Endothelial cell of umbilical vein (primary cell): ENCODE measurements around the gene SCGB3A1. TPM values are rescaled to one million over a fixed set of nuclear protein-coding genes. Genes with fewer than 3 reads are reported as not detected.

ENCODE experiments used
- BruUV-seq: library from RNA; stranded (reverse); fragments of 400-500 nt; replicated peaks from 2 replicates; lab custom pipeline; 2021; lab: Mats Ljungman, UMichigan
- CTCF ChIA-PET: fragments of 300-600, 350-600 bp; sonication (Branson Sonifier 250); formaldehyde crosslinking; loops from one replicate; lab custom pipeline; 2021; ENCODE audit warnings: antibody characterized with exemption, inconsistent platforms; lab: Charles Lee
- POLR2A ChIA-PET: fragments of 300-600, 350-600 bp; sonication (Branson Sonifier 250); formaldehyde crosslinking; loops from one replicate; lab custom pipeline; 2021; ENCODE audit warnings: antibody characterized with exemption, inconsistent platforms; lab: Charles Lee
- DNase-seq: peaks from one replicate; pipeline ENCODE4 v3.0.0-alpha.2; 2011; ENCODE audit warnings: low read depth, low spot score
- FAIRE-seq: peaks from 2 replicates; lab custom pipeline; 2011; peaks lifted over from hg19 to GRCh38; lab: Jason Lieb, UNC
- H2AFZ ChIP-seq: 2 replicates; pipeline ENCODE4 v1.6.0; 2012; ENCODE audit warnings: low read depth, low read length, control low read depth, inconsistent platforms
- H3K27ac ChIP-seq: 2 replicates; pipeline ENCODE4 v1.5.1; 2011; ENCODE audit warnings: low read depth, mild to moderate bottlenecking, control low read depth, low read length, moderate library complexity; ENCODE audit not compliant: insufficient read depth
- H3K27me3 ChIP-seq, 2 experiments: 2 replicates each; pipeline versions ENCODE4 v1.6.0 to v1.6.1; 2011; ENCODE audit warnings: low read length in 2 of 2, mixed read lengths in 1 of 2; ENCODE audit not compliant: control insufficient read depth in 2 of 2, insufficient read depth in 2 of 2
- H3K36me3 ChIP-seq, 2 experiments: 2 replicates in 1 of 2; 3 replicates in 1 of 2; pipeline ENCODE4 v1.5.1; 2011; ENCODE audit warnings: low read length in 2 of 2, mild to moderate bottlenecking in 1 of 2, moderate library complexity in 1 of 2; ENCODE audit not compliant: control insufficient read depth in 2 of 2, insufficient read depth in 2 of 2; ENCODE audit errors: extremely low read depth in 1 of 2
- H3K4me1 ChIP-seq: 3 replicates; pipeline ENCODE4 v1.5.1; 2011; ENCODE audit warnings: mild to moderate bottlenecking, low read length; ENCODE audit not compliant: control insufficient read depth, insufficient read depth; ENCODE audit errors: extremely low read depth
- H3K4me2 ChIP-seq: 2 replicates; pipeline ENCODE4 v1.6.1; 2011; ENCODE audit warnings: low read length, control low read depth, mixed read lengths; ENCODE audit not compliant: insufficient read depth
- H3K4me3 ChIP-seq, 3 experiments: fragments of 200-600 bp in 1 of 3; sonication (generic), shearing (Covaris generic) in 1 of 3; replicated peaks in 1 of 3; 2 replicates each; pipeline ENCODE4 v1.5.1; 2011 to 2016; ENCODE audit warnings: control low read depth in 3 of 3, low read length in 3 of 3, mild to moderate bottlenecking in 2 of 3, inconsistent platforms in 1 of 3, low read depth in 1 of 3, moderate library complexity in 1 of 3; ENCODE audit not compliant: insufficient read depth in 1 of 3
- H3K79me2 ChIP-seq: 2 replicates; pipeline ENCODE4 v1.6.0; 2012; ENCODE audit warnings: low read length, inconsistent platforms; ENCODE audit not compliant: control insufficient read depth, insufficient read depth
- H3K9ac ChIP-seq: replicated peaks from 2 replicates; pipeline ENCODE3; 2011; ENCODE audit warnings: low read length, control low read depth; ENCODE audit not compliant: insufficient read depth; ENCODE audit errors: extremely low read depth
- H3K9me1 ChIP-seq: replicated peaks from 3 replicates; pipeline ENCODE4 v1.6.0; 2011; ENCODE audit warnings: mild to moderate bottlenecking, low read length; ENCODE audit not compliant: control insufficient read depth, insufficient read depth; ENCODE audit errors: extremely low read depth
- H3K9me3 ChIP-seq: replicated peaks from 2 replicates; pipeline ENCODE4 v1.5.1; 2012; ENCODE audit warnings: low read length, inconsistent platforms; ENCODE audit not compliant: control insufficient read depth, insufficient read depth
- H4K20me1 ChIP-seq: replicated peaks from 2 replicates; pipeline ENCODE3; 2011; ENCODE audit warnings: mild to moderate bottlenecking, low read length; ENCODE audit not compliant: control insufficient read depth, insufficient read depth; ENCODE audit errors: extremely low read depth
- CTCF ChIP-seq, 2 donors: IDR thresholded peaks; 1 replicate in 1 of 2; 2 replicates in 1 of 2; pipeline ENCODE4 v1.5.1; 2011; ENCODE audit warnings: low read length in 2 of 2, mild to moderate bottlenecking in 2 of 2, moderate library complexity in 2 of 2, control low read depth in 1 of 2, inconsistent platforms in 1 of 2, low read depth in 1 of 2; ENCODE audit not compliant: insufficient read depth in 1 of 2; ENCODE audit errors: extremely low read depth in 1 of 2
- EZH2 ChIP-seq: IDR thresholded peaks from 2 replicates; pipeline ENCODE4 v1.6.1; 2012; ENCODE audit warnings: borderline replicate concordance, low read depth, mild to moderate bottlenecking, moderate library complexity, low read length, inconsistent platforms; ENCODE audit not compliant: severe bottlenecking
- FOS ChIP-seq: IDR thresholded peaks from 2 replicates; pipeline ENCODE4 v1.6.1; 2011; ENCODE audit warnings: mild to moderate bottlenecking, low read length, moderate library complexity, borderline replicate concordance; ENCODE audit not compliant: insufficient read depth
- GATA2 ChIP-seq: IDR thresholded peaks from 2 replicates; pipeline ENCODE4 v1.7.0; 2011; ENCODE audit warnings: low read depth, mild to moderate bottlenecking, moderate library complexity, mixed read lengths, low read length; ENCODE audit not compliant: insufficient read length, insufficient read depth
- JUN ChIP-seq: IDR thresholded peaks from 2 replicates; pipeline ENCODE4 v1.6.1; 2011; ENCODE audit warnings: borderline replicate concordance, low read depth; ENCODE audit not compliant: insufficient read length, insufficient read depth
- MAX ChIP-seq: IDR thresholded peaks from 2 replicates; pipeline ENCODE4 v1.6.1; 2011; ENCODE audit not compliant: insufficient read depth, insufficient read length
- MYC ChIP-seq: IDR thresholded peaks from one replicate; pipeline ENCODE4 v1.6.1; 2011; ENCODE audit warnings: mild to moderate bottlenecking, low read depth, low read length
- POLR2A ChIP-seq: IDR thresholded peaks from 2 replicates; pipeline ENCODE4 v1.6.1; 2012; ENCODE audit warnings: low read depth, mild to moderate bottlenecking, control low read depth, low read length
- POLR2AphosphoS5 ChIP-seq: IDR thresholded peaks from 2 replicates; pipeline ENCODE4 v1.6.1; 2012; ENCODE audit warnings: low read depth, mild to moderate bottlenecking, control low read depth, low read length, moderate library complexity; ENCODE audit not compliant: insufficient read depth
- dilution Hi-C: fragments of 300-500 bp; cut with MboI; formaldehyde crosslinking; loops from one replicate; pipeline ENCODE4 v1.15.0; 2019; ENCODE audit warnings: low sequenced_read_pairs; ENCODE audit not compliant: extremely low pct_ligation_motif_present
- intact Hi-C: fragments of 100-400 bp; cut with micrococcal nuclease; formaldehyde crosslinking; loops from one replicate; pipeline ENCODE4 v1.10.0; 2022
- polyA plus RNA-seq, 4 experiments: library from polyadenylated mRNA; depleted of rRNA in 3 of 4; stranded (reverse) in 3 of 4; unstranded in 1 of 4; fragments of >200 nt; gene quantifications; 2 replicates each; pipeline versions ENCODE4 v1.2.1 to v1.2.3, GENCODE V29; 2011 to 2012; ENCODE audit warnings: missing spikeins in 1 of 4
- total RNA-seq: library from RNA; stranded (reverse); gene quantifications from 2 replicates; pipeline ENCODE4 v1.2.3, GENCODE V29; 2021

Gene SCGB3A1
- total and polyA plus RNA-seq, 2 donors (not counting 3 experiments of a cell fraction or from before 2014, with no cell fraction given): 0.73 TPM; not detected in 1

- FAIRE-seq (no peak), DNase-seq (no peak)
- Histone ChIP-seq H3K36me3 (no peaks in the 10 kb centered on the region), H3K9me1 (no peaks in the 10 kb centered on the region), H3K9ac (no peak overlapping the region), H2AFZ (no peak overlapping the region), H4K20me1 (no peaks in the 10 kb centered on the region), H3K9me3 (no peaks in the 10 kb centered on the region), H3K4me3 (no peak overlapping the region), H3K27ac (no peak overlapping the region), H3K79me2 (no peaks in the 10 kb centered on the region), H3K4me1 (peaks cover 3% of the 10 kb centered on the region), H3K4me2 (no peak overlapping the region), H3K27me3 (no peaks in the 10 kb centered on the region)
- POLR2A ChIA-PET: no interaction called here
- BruUV-seq: no TSS peak
- CTCF ChIA-PET: interaction anchor here (0.6 kb wide), 1 partner anchor 47 kb away, joined by 3 read pairs; no protein-coding TSS in a partner anchor
- intact Hi-C loops: no loop called here
- TF ChIP-seq MAX (no peak), POLR2AphosphoS5 (no peak), MYC (no peak), EZH2 (no peak)
- dilution Hi-C loops: no loop called here
Measured at GRCh38 chr5:180600554-180601041, 9.3 kb upstream of the SCGB3A1 start.

- Histone ChIP-seq H3K9ac (no peak overlapping the region), H2AFZ (no peak overlapping the region)
- dilution Hi-C loops: no loop called here
Measured at GRCh38 chr5:180599981-180600553, 8.8 kb upstream of the SCGB3A1 start.

More at GRCh38 chr5:180599981-180600553, 8.8 kb upstream of the SCGB3A1 start:
- no TSS peak for BruUV-seq
- intact Hi-C loops: no loop called here
- Histone ChIP-seq H3K4me3 (no peak overlapping the region), H3K4me1 (peaks cover 3% of the 10 kb centered on the region), H3K27ac (no peak overlapping the region), H4K20me1 (no peaks in the 10 kb centered on the region), H3K9me3 (no peaks in the 10 kb centered on the region), H3K36me3 (no peaks in the 10 kb centered on the region), H3K9me1 (no peaks in the 10 kb centered on the region), H3K79me2 (no peaks in the 10 kb centered on the region), H3K4me2 (no peak overlapping the region), H3K27me3 (no peaks in the 10 kb centered on the region)
- ChIA-PET CTCF (no interaction called here), POLR2A (no interaction called here)
- TF ChIP-seq MYC: no peak
- TF ChIP-seq CTCF (IDR thresholded peaks at IDR 0.05; ENCODE audit: extremely low read depth in 1 of 2, insufficient read depth in 1 of 2, low read depth in 1 of 2, low read length in 2 of 2): no peak
- no peak for TF ChIP-seq JUN
- no peak for TF ChIP-seq MAX
- no peak for TF ChIP-seq POLR2A
- TF ChIP-seq EZH2: no peak
- no peak for TF ChIP-seq FOS
- no peak for TF ChIP-seq GATA2
- TF ChIP-seq POLR2AphosphoS5: no peak
- FAIRE-seq (no peak), DNase-seq (no peak)
